OCI-LY7 (cell line): Measurements from ENCODE around the gene MCEE. TPM values are rescaled to one million over a fixed set of nuclear protein-coding genes. Genes with fewer than 3 reads are reported as not detected.

ENCODE experiments used
- BruUV-seq: library from RNA; stranded (reverse); fragments of 400-500 nt; replicated peaks from 2 replicates; lab custom pipeline; 2021; lab: Mats Ljungman, UMichigan
- CTCF ChIA-PET: fragments of 300-600 bp; sonication (Branson Sonifier 250); formaldehyde crosslinking; loops from one replicate; lab custom pipeline; 2022; ENCODE audit warnings: antibody characterized with exemption; ENCODE audit not compliant: unreplicated experiment; lab: Charles Lee
- POLR2A ChIA-PET: fragments of 300-600 bp; sonication (Branson Sonifier 250); formaldehyde crosslinking; loops from one replicate; lab custom pipeline; 2022; ENCODE audit warnings: antibody characterized with exemption; lab: Charles Lee
- DNase-seq: peaks from one replicate; pipeline ENCODE4 v3.0.0-alpha.2; 2015; ENCODE audit warnings: low spot score
- H2AFZ ChIP-seq: fragments of 200-600 bp; sonication (generic), shearing (Covaris generic); 2 replicates; pipeline ENCODE4 v1.6.1; 2014; ENCODE audit warnings: mild to moderate bottlenecking, antibody characterized with exemption, low read length, moderate library complexity
- H3K27ac ChIP-seq: fragments of 200-600 bp; sonication (generic); 2 replicates; pipeline ENCODE4 v1.5.1; 2014; ENCODE audit warnings: mixed run types, low read depth, mild to moderate bottlenecking, moderate library complexity, low read length, inconsistent platforms; ENCODE audit not compliant: poor library complexity, severe bottlenecking
- H3K36me3 ChIP-seq: fragments of 200-600 bp; sonication (generic); 2 replicates; pipeline ENCODE4 v1.6.1; 2014; ENCODE audit warnings: mild to moderate bottlenecking, antibody characterized with exemption, low read length, moderate library complexity, mixed read lengths; ENCODE audit not compliant: insufficient read depth
- H3K4me1 ChIP-seq: fragments of 200-600 bp; sonication (generic); 2 replicates; pipeline ENCODE4 v1.5.1; 2014; ENCODE audit warnings: mild to moderate bottlenecking, low read length; ENCODE audit not compliant: insufficient read depth, poor library complexity, severe bottlenecking
- H3K4me2 ChIP-seq: fragments of 200-600 bp; sonication (generic); 2 replicates; pipeline ENCODE4 v1.6.1; 2014; ENCODE audit warnings: mild to moderate bottlenecking, low read length
- H3K4me3 ChIP-seq: fragments of 200-600 bp; sonication (generic); 2 replicates; pipeline ENCODE4 v1.5.1; 2014; ENCODE audit warnings: mild to moderate bottlenecking, low read depth, low read length; ENCODE audit not compliant: poor library complexity, severe bottlenecking
- H3K79me2 ChIP-seq: fragments of 200-600 bp; sonication (generic); 2 replicates; pipeline ENCODE4 v1.6.1; 2016; ENCODE audit warnings: low read depth, mild to moderate bottlenecking, low read length, moderate library complexity, mixed read lengths; ENCODE audit not compliant: insufficient read depth
- H3K9me2 ChIP-seq: fragments of 200-600 bp; sonication (generic); 2 replicates; pipeline ENCODE4 v1.6.1; 2016; ENCODE audit warnings: mild to moderate bottlenecking, low read length, mixed read lengths; ENCODE audit not compliant: insufficient read depth
- H3K9me3 ChIP-seq: fragments of 200-600 bp; sonication (generic); 2 replicates; pipeline ENCODE4 v1.6.1; 2014; ENCODE audit warnings: mild to moderate bottlenecking, mixed run types, low read length, mixed read lengths
- H4K20me1 ChIP-seq: fragments of 200-600 bp; sonication (generic); 2 replicates; pipeline ENCODE4 v1.6.1; 2014; ENCODE audit warnings: mild to moderate bottlenecking, antibody characterized with exemption, low read length, moderate library complexity, mixed read lengths; ENCODE audit not compliant: insufficient read depth
- EZH2phosphoT487 ChIP-seq: fragments of 200-600 bp; sonication (generic); IDR thresholded peaks from 2 replicates; pipeline ENCODE4 v1.6.1; 2018; ENCODE audit warnings: low read depth, borderline replicate concordance, mild to moderate bottlenecking, mixed run types, antibody characterized with exemption, low read length, moderate library complexity, mixed read lengths
- intact Hi-C: fragments of 100-400 bp; cut with micrococcal nuclease; formaldehyde crosslinking; loops from one replicate; pipeline ENCODE4 v1.10.0; 2022; ENCODE audit not compliant: unreplicated experiment
- total RNA-seq, 2 experiments: library from RNA; depleted of rRNA in 1 of 2; stranded (reverse); fragments of >200 nt in 1 of 2; shearing (Covaris generic) in 1 of 2; gene quantifications; 2 replicates each; pipeline ENCODE4 v1.2.3, GENCODE V29; 2014 to 2022
- TF ChIP-seq, protein P1 (sequence below): fragments of 200-600 bp; sonication (generic); conservative IDR thresholded peaks from 2 replicates; pipeline ENCODE4 v1.5.1; 2014; ENCODE audit warnings: mild to moderate bottlenecking, antibody characterized with exemption, low read length, moderate library complexity, mixed read lengths

Gene MCEE
- total RNA-seq, 2 experiments from 2014 or later, result 26.4 to 30.8 TPM

DNA sequence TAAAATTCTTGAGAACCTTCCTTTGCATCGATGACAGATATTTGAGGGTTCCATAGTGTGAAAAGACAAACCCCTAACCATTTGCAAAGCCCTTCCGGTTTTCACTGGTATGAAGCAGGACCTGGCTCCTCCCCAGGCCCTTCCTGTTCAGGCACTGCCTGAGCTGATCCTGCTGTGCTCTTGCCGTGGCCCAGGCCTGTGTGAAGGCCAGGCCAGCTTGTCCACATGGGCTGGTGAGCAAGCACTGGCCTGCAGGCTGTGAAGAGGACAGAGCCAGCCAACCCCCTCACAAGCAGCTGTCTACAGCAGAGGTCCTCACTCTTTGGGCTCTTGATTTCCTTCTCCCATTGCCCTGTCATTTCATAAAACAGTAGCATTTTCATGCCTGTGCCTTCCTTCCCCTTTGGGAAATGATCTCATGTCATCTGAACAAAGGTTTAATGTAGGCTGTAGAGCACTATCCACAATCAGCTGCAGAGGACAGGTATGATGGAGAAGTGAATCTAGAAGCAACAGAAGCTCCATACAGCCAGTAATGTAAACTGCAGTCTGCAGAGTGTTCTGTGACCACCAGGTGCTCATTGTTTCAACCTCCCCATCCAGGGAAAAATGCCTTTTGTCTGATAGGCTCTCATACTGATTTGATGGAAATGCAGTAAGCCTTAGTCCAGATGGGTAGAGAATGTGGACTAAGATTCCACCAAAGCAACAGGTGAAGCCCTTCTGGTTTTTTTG is 20.2 kb upstream of the MCEE start:
- no peak overlapping the region for H2AFZ ChIP-seq
- H4K20me1 ChIP-seq, result no peaks in the 10 kb centered on the region
- BruUV-seq, result no TSS peak
- intact Hi-C loops, result no loop called here
- H3K9me2 ChIP-seq, result no peaks in the 10 kb centered on the region
- H3K9me3 ChIP-seq, result no peaks in the 10 kb centered on the region
- no peak overlapping the region for H3K4me3 ChIP-seq
- no peak overlapping the region for H3K27ac ChIP-seq
- H3K79me2 ChIP-seq, result no peaks in the 10 kb centered on the region
- H3K4me2 ChIP-seq, result no peak overlapping the region
- no peak for DNase-seq
- H3K4me1 ChIP-seq, result no peaks in the 10 kb centered on the region
- H3K36me3 ChIP-seq, result peaks cover 54% of the 10 kb centered on the region
- POLR2A ChIA-PET, result interaction anchor here (1.5 to 2.0 kb wide), 2 partner anchors 12 to 20 kb away, joined by 4 to 8 read pairs; partner anchors contain the start of genes MCEE and MPHOSPH10
- CTCF ChIA-PET, result interaction anchor here (0.6 kb wide), 1 partner anchor 347 kb away, joined by 3 read pairs; no protein-coding TSS in a partner anchor
- no peak for TF ChIP-seq EZH2phosphoT487
- TF ChIP-seq, protein P1, sequence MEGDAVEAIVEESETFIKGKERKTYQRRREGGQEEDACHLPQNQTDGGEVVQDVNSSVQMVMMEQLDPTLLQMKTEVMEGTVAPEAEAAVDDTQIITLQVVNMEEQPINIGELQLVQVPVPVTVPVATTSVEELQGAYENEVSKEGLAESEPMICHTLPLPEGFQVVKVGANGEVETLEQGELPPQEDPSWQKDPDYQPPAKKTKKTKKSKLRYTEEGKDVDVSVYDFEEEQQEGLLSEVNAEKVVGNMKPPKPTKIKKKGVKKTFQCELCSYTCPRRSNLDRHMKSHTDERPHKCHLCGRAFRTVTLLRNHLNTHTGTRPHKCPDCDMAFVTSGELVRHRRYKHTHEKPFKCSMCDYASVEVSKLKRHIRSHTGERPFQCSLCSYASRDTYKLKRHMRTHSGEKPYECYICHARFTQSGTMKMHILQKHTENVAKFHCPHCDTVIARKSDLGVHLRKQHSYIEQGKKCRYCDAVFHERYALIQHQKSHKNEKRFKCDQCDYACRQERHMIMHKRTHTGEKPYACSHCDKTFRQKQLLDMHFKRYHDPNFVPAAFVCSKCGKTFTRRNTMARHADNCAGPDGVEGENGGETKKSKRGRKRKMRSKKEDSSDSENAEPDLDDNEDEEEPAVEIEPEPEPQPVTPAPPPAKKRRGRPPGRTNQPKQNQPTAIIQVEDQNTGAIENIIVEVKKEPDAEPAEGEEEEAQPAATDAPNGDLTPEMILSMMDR, result no peak

DNA sequence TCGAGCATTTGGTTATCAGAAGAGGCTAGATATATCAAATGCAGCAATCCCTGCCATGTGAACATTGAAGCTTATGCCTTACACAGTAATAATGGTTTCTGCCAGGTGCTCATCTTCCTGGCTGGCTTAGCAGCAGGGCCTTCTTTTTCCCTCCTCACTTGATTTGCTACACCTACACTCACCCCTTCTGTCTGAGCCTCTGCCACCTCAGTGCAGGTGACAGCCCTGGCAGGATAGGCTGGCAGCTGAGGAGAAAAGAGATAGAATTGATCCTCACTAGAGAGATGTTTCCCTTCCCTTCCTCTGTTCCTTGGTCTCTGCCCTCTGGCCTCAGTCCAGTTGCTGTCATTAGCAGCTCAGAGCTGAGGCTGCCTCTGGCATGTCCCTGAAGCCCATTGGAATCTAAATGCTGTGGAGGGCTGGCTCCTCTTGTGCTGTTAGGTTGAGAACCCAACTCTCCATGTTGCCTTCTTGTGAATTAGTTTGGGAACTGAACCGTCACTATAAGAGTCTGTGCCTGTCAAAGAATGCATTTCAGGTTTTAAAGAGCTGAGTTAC is 18.6 kb upstream of the MCEE start:
- H3K9me2 ChIP-seq, result no peaks in the 10 kb centered on the region
- H3K36me3 ChIP-seq, result peaks cover 71% of the 10 kb centered on the region
- no peaks in the 10 kb centered on the region for H4K20me1 ChIP-seq
- POLR2A ChIA-PET, result interaction anchor here (1.5 to 2.0 kb wide), 2 partner anchors 11 to 18 kb away, joined by 4 to 8 read pairs; partner anchors contain the start of genes MCEE and MPHOSPH10
- intact Hi-C loops, result no loop called here
- no peaks in the 10 kb centered on the region for H3K79me2 ChIP-seq
- DNase-seq, result no peak
- no peak overlapping the region for H2AFZ ChIP-seq
- no peak overlapping the region for H3K4me2 ChIP-seq
- H3K27ac ChIP-seq, result no peak overlapping the region
- CTCF ChIA-PET, result no interaction called here
- TF ChIP-seq, protein P1, result no peak
- no peak for TF ChIP-seq EZH2phosphoT487
- BruUV-seq, result no TSS peak
- H3K9me3 ChIP-seq, result no peaks in the 10 kb centered on the region
- H3K4me1 ChIP-seq, result no peaks in the 10 kb centered on the region
- no peak overlapping the region for H3K4me3 ChIP-seq
